HG02763 (cell line): ENCODE measurements around the gene FRMD4A.
"Not testable (repeated sequence)": the region's sequence is repeated elsewhere in the genome, so short reads cannot be mapped to it uniquely, and the experiment has no call there.

Source experiments
- ATAC-seq: cut with Tn5 transposase; IDR thresholded peaks from one replicate; pipeline ENCODE4 v1.9.1; 2021; ENCODE audit warnings: mild to moderate bottlenecking, moderate library complexity; ENCODE audit not compliant: unreplicated experiment

Gene FRMD4A

GRCh38 chr10:13865758-13866491 lies 464.8 kb downstream of the FRMD4A start:
- ATAC-seq, result no peak

DNA sequence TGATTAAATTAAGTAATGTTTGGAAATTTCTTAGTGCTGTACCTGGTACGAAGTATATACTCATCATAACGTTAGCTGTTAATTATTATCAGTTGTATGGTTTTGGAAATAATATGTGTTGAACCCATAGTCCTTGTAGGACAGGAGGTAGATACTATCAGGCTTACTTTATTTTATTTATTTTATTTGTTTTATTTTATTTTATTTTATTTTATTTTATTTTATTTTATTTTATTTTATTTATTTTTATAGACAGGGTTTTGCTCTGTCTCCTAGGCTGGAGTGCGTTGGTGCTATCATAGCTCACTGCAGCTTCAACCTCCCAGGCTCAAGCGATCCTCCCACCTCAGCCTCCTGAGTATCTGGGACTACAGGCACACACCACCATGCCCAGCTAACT lies 465.5 kb downstream of the FRMD4A start:
- not testable (repeated sequence) for ATAC-seq

DNA sequence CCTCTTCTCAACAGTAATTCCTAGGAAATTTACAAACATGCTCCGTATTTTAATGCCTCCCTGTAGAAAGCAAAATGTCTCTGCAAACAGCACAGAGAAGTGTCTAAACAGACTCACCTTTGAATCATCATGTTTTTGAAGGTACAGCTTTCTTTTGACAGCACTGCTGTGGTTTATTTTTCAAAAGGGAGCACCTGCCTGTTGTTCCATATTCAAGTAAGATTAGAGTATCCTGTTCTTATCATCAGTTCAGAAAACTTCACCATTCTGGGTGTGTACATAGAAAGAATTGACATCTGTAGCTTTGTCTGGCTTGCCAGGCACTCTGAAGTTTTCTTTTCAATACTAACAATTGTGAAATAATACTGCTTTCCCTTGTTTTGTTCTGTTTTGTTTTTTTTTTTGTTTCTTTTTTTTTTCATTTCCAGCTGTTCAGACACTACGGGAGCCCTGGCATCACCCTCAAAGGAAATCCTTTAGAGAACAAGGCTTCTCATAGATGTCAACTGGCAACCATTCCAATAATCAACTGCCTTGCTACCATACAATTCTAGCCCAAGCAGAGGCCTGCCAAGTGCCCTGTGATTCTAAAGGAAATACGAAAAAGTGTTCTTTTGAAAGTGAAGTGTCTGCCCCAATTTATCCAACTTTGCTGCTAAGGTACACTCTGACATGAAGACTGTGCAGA lies 468.0 kb downstream of the FRMD4A start:
- ATAC-seq, result no peak

DNA sequence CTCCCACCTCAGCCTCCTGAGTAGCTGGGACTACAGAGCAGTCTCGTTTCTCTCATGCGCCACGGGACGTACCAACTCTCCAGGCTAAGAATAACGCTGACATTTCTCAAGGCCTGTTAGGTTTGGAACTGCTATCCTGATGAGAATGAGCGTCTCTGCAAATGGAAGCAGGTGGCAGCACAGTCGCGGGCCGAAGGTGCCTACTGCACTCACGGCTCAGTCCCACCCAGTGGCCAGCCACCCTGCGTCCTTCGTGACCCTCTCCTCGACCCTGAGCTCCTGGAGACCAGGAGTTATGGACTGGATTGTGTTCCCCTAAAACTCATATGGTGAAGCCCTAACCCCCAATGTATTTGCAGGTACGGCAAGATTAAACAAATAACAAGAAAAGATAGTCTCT lies 469.8 kb downstream of the FRMD4A start:
- ATAC-seq, result no peak

GRCh38 chr10:13859979-13860654 lies 470.6 kb downstream of the FRMD4A start:
- ATAC-seq, result no peak

GRCh38 chr10:13858709-13859108 lies 472.0 kb downstream of the FRMD4A start:
- ATAC-seq, result no peak

DNA sequence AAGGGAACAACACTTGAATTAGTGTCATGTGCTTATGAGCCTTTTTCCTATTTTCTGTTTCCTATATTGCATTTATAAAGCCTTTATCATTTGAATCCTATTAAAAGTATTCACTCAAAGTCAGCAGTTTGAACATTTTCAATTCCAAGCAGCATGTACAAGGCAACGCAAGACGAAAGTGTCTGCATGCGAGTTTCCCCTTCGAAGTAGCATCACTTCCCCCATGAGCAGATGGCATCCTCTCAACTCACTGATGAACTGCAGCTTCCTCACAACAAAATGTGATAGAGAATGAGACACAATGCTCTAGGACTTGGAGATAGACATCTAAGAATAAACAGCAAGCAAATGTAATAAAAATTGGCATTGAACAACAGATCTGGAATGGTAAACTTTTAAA lies 473.3 kb downstream of the FRMD4A start:
- no peak for ATAC-seq

DNA sequence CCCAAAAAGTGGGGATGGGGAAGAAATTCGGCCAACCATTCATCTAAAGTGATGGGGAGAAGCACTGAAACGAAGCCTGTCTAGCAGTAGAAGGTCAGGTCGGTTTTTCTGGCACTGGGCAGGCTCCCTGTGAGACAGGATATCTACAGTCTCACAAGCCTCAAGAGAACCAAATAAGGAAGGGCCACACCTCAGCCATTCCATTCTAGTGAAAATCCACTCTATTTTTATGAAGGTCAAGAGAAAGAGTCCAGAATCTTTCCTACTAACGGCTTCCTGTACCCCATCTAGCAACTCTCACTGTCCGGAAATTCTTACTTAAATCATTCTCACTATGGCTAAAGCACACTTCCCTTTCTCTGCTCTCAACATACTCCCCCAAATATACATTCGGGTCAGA lies 476.9 kb downstream of the FRMD4A start:
- ATAC-seq, result no peak

DNA sequence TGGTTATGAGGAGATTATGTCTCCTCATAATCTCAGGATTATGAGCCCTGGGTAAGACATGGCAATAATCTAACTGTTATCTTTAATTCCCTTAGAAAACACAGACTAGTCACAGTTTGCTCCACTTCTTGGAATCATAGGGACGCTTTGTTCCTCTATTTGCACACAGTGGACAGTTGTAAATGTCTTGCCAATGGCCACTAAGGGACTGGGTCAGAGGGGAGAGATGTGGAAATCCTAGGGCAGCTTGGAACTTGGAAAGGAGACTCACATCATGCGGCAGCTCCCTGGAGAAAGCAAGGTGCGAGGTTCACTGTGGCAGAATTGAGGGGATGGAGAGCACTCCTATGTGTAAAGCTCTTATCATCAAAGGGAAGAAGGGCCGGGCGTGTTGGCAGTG lies 477.9 kb downstream of the FRMD4A start:
- ATAC-seq, result no peak

DNA sequence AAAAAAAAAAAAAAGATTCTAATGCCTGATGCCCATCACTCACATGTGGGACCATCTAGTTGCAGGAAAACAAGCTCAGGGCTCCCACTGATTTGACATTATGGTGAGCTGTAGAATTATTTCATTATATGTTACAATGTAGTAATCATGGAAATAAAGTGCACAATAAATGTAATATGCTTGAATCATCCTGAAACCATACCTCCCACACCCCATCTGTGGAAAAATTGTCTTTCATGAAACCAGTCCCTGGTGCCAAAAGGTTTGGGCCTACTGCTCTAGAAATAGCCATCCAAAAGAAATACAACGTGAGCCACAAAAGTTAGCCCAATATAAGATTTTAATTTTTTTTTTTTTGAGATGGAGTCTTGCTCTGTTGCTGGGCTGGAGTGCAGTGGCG lies 478.8 kb downstream of the FRMD4A start:
- no peak for ATAC-seq

GRCh38 chr10:13848520-13849445 lies 481.9 kb downstream of the FRMD4A start:
- ATAC-seq, result no peak

DNA sequence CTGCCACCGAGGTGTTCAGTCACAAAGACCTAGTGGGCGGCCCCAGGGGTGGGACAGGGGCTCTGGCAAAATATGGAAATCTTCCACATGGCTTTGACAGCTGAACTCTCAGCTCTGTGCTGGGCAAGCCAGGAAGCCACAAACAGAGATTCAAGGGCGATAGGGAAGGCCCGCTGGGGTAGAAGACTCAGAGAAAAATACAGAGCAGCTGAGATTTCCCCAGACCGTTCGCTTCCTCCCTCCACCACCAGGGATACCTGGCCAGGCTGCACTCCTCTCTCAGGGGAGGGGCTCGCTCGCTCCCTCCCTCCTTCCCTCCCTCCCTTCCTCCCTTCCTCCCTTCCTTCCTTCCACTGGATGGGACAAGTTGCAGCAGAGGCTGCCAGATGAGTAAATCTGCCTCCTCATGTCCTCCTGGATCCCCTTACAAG lies 483.5 kb downstream of the FRMD4A start:
- no peak for ATAC-seq

DNA sequence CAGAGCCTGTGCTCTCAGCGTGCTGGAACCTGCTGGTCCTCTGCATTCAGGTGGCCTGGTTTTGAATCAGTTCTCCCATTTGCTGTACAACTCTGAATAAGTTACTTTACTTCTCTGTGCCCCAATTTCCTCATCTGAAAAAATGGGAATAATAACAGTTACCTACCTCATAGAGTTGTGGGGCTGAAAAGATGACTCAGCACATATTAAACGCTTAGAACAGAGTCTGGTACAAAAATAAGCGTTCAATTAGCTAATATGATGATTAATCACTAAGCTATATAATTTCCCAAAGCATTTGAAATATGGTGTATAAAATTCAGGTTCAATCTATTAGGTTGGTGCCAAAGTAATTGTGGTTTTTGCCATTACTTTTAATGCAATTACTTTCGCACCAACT lies 484.8 kb downstream of the FRMD4A start:
- ATAC-seq, result no peak

GRCh38 chr10:13844651-13845050 lies 486.1 kb downstream of the FRMD4A start:
- no peak for ATAC-seq

- no peak for ATAC-seq
Observed at GRCh38 chr10:13842117-13842516, 488.6 kb downstream of the FRMD4A start.

DNA sequence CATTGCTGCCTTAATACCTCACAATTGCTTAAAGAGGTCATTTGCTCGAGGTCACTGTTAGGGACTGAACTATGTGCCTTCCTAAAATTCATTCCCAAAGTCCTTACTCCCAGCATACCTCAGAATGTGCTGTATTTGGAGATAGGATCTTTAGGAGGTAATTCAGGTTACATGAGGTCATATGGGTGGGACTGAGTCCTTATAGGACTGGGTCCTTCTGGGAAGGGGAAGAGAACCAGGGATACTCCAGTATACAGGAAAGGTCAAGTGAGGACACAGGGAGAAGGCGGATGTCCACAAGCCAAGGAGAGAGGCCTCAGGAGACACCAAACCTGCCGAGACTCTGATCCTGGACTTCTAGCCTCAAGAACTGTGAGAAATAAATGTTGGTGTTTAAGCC lies 490.7 kb downstream of the FRMD4A start:
- no peak for ATAC-seq

GRCh38 chr10:13839430-13839990 lies 491.2 kb downstream of the FRMD4A start:
- ATAC-seq, result no peak

DNA sequence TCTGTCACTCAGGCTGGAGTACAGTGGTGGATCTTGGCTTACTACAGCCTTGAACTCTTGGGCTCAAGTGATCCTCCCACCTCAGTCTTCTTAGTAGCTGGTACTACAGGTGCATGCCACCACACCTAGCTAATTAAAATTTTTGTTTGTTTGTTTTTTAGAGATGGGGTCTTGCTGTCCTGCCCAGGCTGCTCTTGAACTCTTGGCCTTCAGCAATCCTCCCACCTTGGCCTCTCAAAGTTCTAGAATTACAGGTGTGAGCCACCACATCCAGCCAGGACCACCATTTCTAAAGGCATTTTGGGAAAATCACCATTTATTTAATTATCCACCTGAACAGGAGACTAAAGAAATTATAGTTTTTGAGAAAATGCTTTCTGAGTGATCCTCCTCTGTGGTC lies 491.7 kb downstream of the FRMD4A start:
- ATAC-seq, result no peak

- no peak for ATAC-seq
Observed at GRCh38 chr10:13837966-13838365, 492.8 kb downstream of the FRMD4A start.

GRCh38 chr10:13834581-13835286 lies 496.0 kb downstream of the FRMD4A start:
- ATAC-seq, result no peak
